Placental pericyte (primary cell): ENCODE results near the gene PAFAH2. TPM values are rescaled to one million over a fixed set of nuclear protein-coding genes. Genes with fewer than 3 reads are reported as not detected.

Experiments
- small RNA-seq: library from RNA; depleted of rRNA; stranded (forward); fragments of <200 nt; gene quantifications from one replicate; pipeline ENCODE3, GENCODE V24; 2012; ENCODE audit warnings: low replicate concordance
- total RNA-seq: library from RNA; depleted of rRNA; stranded (reverse); fragments of >200 nt; gene quantifications from 2 replicates; pipeline ENCODE4 v1.2.3, GENCODE V29; 2012

PAFAH2 gene
- 7.9 and 13.2 TPM in 2 replicates for total RNA-seq

GRCh38 chr1:25997828-25998761 lies at the start of gene PAFAH2:
TSS of gene PAFAH2 (minus strand) at chr1:25998063. CDS start at chr1:25990816, 7,247 bp downstream.

GRCh38 chr1:26045722-26046245 lies 47.9 kb upstream of the PAFAH2 start, which contains the start of gene SLC30A2:
TSS of gene SLC30A2 (minus strand) at chr1:26046118. CDS start at chr1:26045896, 222 bp downstream.

GRCh38 chr1:26021647-26022403 lies 24.0 kb upstream of the PAFAH2 start, which contains the start of gene EXTL1:
TSS of gene EXTL1 (plus strand) at chr1:26021775. CDS start at chr1:26022647, 872 bp downstream.

Small RNA genes lying within 50 kb of the gene (small RNA-seq; reads per million reads assigned to genes)
- gene RF00283, result not detected
- gene RF00492, result not detected
- not detected for gene RNU6-110P

Other genes with a start within 250 kb of the PAFAH2 start
- gene SELENON, start 197.9 kb downstream of the PAFAH2 start, total RNA-seq, result 29.8 and 33.0 TPM in 2 replicates
- 49.9 and 50.1 TPM in 2 replicates for gene MTFR1L, start 178.1 kb downstream of the PAFAH2 start, total RNA-seq
- 0.22 and 6.6 TPM in 2 replicates for gene AUNIP, start 138.6 kb downstream of the PAFAH2 start, total RNA-seq
- 6.6 and 12.2 TPM in 2 replicates for gene PAQR7, start 122.4 kb downstream of the PAFAH2 start, total RNA-seq
- 21.2 and 109 TPM in 2 replicates for gene STMN1, start 91.6 kb downstream of the PAFAH2 start, total RNA-seq
- under 0.01 and 0.43 TPM in 2 replicates for gene EXTL1, start 23.7 kb upstream of the PAFAH2 start, total RNA-seq
- gene SLC30A2, start 48.1 kb upstream of the PAFAH2 start, total RNA-seq, result not detected in 2 replicates
- 0.22 TPM in 1 of 2 replicates, not detected in the other for gene TRIM63, start 69.6 kb upstream of the PAFAH2 start, total RNA-seq
- gene PDIK1L, start 113.8 kb upstream of the PAFAH2 start, total RNA-seq, result 4.6 and 5.6 TPM in 2 replicates
- not detected in 2 replicates for gene FAM110D, start 161.0 kb upstream of the PAFAH2 start, total RNA-seq
- gene C1orf232, start 170.9 kb upstream of the PAFAH2 start, total RNA-seq, result not detected in 2 replicates
- 24.3 and 26.3 TPM in 2 replicates for gene ZNF593, start 171.8 kb upstream of the PAFAH2 start, total RNA-seq
- not detected in 2 replicates for gene ZNF593OS, start 173.8 kb upstream of the PAFAH2 start, total RNA-seq
- 0.22 TPM in 1 of 2 replicates, not detected in the other for gene CNKSR1, start 179.4 kb upstream of the PAFAH2 start, total RNA-seq
- not detected in 2 replicates for gene CATSPER4, start 192.5 kb upstream of the PAFAH2 start, total RNA-seq
- 2.4 and 13.7 TPM in 2 replicates for gene CEP85, start 236.1 kb upstream of the PAFAH2 start, total RNA-seq